HG03064 (cell line): ENCODE results near the gene PADI2.
"Not testable (repeated sequence)": the region's sequence is repeated elsewhere in the genome, so short reads cannot be mapped to it uniquely, and the experiment has no call there.

Experiments
- ATAC-seq: cut with Tn5 transposase; IDR thresholded peaks from one replicate; pipeline ENCODE4 v1.9.1; 2021; ENCODE audit warnings: low read depth; ENCODE audit not compliant: unreplicated experiment

The PADI2 gene

DNA sequence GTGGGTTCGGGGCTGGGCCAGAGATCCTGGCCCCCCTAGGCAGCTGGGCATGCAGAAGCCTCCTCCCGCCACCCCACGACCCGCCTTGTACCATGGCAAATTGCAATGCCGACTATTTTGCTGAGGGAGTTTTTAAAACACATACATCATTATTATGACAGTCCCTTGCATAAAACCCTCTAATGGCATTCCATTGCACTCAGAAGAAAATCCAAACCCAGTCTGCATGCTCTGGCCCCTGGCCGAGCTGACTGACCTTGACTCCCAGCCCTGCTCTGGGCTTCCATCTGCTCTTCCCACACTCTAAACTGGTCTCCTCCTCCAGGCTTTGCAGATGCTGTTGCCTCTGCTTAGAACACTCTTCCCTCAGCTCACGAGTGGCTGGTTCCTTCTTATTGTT, 28.0 kb downstream of the PADI2 start:
- ATAC-seq = no peak

DNA sequence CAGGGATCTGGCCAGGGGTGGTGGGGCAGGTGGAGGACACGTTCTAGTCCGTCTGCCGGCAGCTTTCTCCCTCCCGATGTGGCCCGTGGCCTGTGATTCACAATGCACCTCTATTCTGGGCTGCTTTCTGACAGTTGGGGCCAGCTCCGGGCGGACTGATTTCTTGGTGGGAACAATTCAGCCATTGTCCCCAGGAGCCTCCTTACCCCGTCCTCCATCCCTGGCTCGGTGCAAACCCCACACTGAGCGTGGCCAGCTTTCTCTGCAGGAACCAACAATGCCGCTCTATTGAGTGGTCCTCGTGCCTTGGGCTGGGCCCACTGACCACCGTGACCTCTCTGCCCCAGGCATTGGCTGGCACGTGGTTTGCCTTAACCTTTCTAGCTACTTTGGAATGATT, 29.7 kb downstream of the PADI2 start:
- ATAC-seq = no peak

DNA sequence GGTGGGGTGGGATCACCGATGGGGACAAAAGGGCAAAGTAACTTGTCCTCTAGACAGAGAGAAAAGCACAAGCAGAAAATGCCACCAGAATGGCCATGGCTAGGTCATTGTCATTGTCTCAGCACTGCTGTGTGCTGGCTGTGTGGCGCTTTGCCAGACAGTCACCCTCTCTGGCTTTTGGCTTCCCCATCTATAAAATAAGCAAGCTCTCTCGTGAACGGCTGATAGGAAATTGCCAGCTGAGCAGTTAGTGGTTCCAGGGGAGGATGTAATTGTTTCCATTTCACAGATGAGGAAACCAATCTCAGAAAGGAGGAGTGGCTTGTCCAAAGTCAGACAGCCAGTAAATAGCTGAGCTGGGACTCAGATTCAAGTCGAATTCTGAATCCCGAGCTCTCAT, 32.5 kb downstream of the PADI2 start:
- no peak for ATAC-seq

DNA sequence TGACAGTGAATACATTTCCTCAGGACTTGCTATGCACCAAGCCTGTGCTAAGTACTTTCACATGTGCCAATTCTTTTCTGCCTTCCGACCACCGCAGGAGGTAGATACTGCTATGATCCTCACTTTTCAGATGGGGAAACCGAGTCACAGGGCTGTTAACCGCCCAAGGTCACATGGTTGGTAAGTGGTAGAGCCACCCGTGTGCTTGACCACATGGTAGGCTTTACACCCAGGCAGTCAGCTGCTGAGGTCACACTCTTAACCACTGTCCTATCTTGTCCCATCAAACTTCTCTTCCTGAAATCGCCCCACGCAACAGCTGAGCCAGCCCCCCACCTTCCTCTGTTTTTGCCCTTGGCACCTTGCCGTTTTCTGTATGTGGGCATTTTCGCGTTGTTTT, 34.5 kb downstream of the PADI2 start:
- ATAC-seq = no peak

DNA sequence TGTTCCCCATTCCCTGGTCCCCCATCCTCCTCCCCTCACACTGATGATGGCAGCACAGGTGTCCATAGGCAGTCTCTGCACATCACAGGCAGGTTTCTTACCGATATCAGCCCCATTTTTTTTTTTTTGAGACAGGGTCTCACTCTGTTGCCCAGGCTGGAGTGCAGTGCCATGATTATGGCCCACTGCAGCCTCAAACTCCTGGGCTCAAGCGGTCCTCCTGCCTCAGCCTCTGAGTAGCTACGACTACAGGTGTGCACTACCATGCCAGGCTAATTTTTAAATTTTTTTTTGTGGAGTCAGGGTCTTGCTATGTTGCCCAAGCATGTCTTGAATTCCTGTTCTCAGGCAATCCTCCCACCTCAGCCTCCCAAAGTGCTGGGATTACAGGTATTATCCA, 36.5 kb downstream of the PADI2 start:
- ATAC-seq = no peak

DNA sequence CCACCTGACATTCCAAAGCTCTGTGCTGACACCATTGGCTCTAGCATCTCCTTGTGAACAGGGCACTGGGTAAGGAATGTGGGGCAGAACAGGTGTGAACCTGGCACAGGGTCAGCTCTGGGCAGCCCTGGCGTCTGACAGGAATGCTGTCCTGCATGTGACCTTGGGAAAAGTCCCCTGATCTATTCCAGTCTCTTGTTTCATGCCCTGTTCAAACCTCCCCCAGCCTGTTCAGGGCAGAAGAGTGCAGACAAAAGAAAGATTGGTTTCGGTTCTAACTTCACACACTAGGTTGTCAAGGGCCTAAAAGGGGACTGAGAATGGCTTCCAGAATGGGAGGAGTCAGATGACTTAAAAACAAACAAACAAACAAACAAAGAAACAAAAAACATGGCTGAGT, 37.8 kb downstream of the PADI2 start:
- ATAC-seq = no peak

DNA sequence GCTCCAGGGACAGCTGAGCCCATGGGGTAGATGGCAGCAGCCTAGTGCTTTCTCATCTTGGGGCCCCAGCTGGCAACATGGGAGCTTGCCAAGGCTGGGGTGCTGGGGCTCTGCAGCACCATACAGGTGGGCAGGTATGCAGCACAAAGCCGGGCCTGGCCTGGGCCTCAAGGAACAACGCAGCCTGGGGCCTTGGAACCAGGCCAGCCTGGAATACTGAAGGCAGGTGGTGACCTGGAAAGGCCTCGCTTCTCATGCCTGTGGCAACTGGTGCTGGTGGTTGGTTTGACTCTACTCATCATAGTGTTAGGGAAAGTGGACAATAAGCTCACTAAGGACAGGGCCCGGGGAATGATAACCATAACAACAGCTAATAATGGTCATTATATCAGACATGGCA, 38.4 kb downstream of the PADI2 start:
- no peak for ATAC-seq

DNA sequence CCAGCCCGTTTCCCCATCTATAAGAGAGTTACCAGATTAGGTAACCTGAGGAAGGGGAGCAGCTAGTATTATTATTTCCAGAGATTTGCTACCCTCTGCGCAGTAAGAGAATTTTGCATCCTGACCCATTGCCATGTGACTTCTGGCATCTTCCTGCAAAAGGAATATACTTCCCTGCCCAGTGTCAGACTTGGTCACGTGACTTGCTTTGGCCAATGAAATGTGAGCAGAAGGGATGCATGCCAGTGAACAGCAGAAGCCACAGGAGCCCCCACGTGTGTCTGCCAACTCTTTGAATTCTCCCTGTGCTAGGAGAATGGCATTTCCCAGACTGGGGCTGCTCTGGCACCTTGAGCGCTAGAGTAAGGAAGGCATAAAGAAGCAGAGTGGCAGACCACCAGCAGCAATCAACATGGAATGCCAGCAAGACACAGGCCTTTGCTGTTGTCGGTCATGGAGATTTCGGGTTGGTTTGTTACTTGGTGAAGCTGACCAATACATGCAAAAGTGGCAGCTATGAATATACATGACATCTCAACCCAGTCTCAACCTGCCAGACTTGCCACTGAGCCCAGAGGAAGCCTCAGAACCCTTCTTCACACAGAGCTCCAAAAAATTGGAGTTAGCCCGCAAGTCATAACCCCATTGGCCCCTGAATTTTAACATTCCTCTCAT, 39.0 kb downstream of the PADI2 start:
- no peak for ATAC-seq

DNA sequence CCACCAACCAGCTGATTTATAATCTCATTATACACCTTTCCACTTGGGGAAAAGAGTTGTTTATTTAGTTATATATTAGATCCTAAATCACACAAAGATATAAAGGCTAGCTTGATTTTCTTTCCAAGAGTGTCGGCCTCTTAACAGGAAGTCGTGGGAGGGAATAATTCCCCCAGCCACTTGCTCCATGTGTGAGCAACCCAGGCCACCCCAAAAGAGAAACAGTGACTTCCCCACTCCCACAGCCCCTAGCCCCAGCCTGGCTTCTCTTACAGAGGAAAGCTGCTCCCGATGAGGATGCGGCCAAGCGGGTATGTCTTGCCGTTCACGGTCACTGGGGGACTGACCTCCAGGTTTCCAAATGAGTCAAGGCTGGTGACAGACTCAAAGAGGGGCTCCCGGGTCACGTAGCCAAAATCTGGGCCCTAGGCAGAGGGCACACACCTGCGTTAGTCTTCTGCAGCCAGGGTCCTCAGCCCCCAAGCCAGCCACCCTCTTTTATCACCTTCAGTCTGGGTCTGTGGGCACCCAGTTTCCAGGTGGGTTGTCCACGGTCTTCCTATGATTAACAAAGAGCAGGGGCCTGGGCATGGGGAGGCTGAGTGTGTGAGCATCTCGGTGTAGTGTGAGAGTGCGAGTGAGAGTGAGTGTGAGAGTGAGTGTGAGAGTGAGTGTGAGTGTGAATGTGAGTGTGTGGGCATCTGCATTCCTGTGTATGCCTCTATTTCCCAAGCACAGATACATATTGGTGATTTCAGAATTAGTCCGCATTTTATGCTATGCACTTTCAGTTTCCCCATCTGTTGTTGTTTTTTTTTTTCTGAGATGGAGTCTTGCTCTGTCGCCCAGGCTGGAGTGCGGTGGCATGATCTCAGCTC, 40.0 kb downstream of the PADI2 start:
- ATAC-seq = no peak

DNA sequence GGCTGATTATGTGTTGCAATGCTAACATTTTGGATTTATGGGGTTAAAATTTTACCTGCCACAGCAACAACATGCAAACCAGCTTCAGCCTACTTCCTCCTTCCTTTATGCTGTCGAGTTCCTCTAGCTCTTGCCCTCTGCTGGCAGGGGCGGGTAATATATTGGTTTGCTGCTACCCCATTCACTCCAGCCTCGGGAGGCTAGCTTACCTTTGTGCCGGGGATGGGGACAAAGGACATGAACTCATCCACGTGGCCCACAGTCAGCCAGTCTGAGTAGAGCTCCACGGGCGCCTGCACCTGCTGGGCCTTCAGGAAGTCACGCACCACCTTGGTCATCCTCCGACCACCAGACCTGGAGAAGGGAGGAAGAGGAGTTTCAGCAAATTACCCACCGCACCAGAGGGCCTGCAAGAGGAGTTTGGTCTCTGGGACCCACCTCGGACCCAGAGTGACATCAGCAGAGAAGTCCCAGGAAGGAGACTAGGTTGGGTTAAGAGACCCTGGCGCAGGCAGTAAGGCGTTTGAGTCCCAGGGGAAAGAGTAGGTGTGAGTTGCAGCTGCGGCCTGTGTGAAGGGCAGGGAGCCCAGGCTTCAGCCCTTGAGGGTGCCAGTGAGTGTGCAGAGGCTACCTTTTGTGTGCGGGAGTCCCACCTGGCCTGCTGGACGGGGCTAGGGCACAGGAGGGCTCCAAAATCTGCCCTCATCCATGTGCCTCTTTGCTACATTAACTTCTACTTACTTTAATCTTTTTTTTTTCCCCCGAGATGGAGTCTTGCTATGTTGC, 43.6 kb downstream of the PADI2 start:
- no peak for ATAC-seq

DNA sequence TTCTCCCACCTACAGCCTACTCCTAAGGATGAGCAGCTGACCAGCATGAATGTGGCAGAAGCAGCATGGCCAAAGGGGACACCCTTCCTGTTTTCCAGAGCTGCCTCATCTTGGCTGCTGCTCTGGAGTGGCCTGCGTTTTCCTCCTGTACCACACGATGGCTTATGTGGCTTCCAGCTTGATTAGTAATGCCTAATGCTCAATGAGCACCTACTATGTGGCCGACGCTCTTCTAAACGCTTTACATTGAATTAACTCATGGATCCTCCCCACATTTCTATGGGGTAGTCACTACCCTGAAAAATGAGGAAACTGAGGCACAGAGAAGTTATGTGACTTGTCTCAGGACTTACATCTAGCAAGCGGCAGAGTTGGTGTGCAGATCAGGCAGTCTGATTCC, 47.5 kb downstream of the PADI2 start:
- ATAC-seq = no peak

DNA sequence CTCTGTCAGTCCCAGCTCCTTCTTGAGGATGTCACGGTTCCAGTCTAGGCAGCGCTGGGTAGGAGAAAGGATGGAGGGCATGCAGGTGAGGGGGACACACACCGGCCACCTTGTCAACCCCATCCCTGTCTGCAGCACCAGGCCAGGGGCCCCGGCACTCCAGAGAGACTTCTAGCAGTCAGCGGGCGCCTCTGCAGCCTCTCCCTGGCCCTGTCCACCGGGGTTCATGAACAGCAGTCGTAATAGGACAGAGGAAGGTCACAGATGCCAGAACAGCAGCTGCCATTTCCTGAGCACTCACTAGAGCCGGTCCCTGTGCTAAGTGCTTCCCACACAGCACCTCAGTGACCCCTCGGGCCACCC, 49.1 kb downstream of the PADI2 start:
- no peak for ATAC-seq

DNA sequence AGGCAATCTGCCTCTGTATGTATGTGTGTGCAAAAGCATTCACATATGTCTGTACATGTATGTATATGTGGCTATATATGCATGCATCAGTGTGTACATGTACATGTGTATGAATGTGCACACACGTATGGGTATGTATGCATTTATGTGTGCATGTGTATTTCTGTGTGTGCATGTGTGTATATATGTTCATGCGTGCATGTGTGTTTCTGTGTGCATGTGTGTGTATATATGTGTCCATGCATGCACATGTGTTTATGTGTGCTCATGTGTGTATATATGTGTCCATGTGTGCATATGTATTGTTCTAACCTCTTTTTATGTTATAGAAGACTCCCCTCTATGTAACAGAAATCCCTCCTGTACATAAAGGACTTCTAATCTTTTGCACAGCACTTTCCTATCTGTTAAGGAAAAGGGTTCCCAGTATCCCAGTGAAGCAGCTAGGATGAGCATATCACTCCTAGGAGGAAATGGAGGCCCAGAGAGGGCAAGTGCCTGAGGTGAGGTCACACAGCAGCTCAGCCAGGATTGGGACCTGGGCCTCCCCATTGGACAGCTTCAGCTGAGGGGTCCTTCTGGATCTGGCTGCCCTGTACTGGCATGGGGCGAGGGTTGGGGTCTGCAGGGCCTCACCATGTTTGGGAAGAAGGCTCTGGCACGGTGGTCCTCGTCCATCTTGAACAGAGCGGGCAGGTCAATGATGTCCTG, 49.6 kb downstream of the PADI2 start:
- no peak for ATAC-seq

DNA sequence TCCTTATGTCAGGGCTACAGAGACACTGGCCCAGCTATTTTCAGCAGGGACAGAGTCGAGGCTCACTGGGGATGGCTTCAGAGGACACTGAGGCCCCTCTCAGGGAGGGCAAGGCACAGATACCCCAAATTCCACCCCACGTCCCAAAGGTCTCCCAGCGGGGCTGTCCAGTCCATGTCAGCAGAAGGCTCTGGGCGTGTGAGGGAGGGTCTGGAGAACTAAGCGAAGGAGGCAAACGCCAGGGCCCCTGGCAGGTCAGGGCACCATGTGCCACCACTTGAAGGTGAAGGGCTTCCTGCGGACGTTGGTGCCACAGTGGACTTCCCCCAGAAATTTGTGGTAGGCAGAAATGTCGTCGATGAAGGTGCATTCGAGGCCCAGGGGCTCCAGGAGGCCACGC, 50.5 kb downstream of the PADI2 start:
- ATAC-seq = no peak

DNA sequence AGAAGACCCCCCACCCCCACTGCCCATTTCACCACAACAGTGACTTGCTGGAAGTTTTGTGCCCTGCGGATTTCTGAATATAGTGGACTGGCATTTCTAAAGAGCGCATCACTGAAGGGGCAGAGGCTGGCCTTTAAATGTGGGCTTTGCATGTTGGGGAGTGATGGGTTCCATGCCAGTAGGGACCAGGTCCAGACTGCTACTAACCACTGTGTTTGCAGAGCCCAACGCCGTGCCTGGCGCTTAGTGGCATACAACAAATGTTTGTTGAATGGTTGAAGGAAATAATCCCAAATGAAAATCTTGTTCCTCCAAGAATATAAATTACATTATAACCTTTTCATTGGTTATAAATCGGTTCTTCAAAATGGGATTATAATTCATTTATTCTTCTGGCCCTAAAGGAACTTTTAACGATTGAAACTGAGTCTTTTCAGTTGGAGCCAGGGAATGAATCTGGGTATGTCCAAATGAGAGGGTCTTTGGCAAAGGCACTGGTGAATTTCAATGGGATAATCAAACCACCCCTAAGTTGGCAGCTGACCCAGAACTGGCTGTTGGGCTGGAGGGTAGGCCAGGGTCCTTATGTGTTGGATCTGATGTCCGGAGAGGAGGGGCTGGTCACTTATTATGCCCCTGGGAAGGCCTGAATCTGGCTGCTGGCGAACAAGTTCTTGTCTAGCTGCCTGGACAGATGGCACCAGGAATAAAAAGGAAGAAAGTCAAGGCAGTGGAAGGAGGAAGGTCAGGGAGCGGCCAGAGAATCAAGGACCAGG, 51.6 kb downstream of the PADI2 start:
- no peak for ATAC-seq

DNA sequence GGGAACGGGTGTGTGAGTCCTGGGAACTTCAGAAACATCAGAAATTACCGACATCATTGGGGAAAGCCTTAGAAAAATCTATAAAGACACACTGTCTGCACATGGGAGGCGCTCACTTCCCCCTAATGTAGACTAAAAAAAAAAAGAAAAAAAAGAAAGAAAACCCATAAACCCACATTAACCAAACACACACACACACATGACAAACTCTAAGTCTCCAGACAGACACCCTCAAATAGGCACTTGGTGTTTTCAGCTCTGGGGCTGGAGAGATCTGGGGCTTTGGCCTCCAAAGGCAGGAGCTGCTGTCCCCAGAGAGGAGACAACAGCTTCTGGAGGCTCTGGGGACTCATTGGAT, 52.2 kb downstream of the PADI2 start:
- ATAC-seq = no peak

DNA sequence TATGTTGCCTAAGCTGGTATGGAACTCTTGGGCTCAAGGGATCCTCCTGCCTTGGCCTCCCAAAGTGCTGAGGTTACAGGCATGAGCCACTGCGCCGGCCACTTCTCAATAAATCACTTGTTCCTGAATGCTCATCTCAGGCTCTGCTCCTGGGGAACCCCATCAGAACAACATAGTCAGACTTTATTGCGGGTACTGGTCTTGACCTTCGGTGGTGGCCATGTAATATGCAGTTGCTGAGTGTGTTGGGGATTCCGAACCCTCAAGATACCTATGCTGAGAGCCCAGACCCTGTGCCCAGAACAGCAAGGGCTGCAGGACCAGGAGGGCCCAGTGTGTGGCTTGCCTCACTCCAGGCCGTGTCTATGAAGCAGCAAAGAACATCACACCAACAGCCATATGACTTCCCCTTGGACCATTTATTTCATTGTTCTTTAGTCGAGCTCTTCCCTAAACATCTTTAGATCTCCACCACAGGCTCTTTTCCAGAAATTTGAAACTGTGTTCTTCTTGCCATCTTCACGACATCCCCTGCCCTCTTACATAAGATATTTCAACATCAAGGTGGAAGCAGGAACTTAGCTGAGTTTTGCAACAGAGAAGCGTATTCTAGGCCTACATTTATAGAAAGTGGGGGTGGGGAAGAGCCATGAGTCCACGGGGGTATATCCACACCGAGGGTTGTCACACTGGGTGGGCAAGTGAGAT, 52.7 kb downstream of the PADI2 start:
- ATAC-seq = no peak

DNA sequence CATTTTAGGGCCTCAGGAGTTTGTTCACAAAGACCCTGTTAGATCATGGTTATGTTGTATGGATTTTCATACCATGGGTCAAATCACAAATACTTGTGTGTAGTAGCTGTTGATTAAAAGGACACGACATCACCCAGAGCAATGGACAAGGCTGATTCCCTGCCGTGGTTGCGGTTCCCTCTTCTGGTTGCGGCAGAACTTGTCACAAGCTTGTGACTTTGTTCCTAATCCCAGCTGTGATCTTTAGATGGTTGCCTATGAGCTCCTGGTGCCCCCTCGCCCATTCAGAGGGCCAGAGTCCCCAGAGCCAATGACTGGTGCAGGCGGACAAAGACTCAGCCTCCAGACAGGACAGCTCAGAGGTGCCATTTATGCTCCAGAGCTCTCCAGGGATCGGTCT, 53.6 kb downstream of the PADI2 start:
- no peak for ATAC-seq

DNA sequence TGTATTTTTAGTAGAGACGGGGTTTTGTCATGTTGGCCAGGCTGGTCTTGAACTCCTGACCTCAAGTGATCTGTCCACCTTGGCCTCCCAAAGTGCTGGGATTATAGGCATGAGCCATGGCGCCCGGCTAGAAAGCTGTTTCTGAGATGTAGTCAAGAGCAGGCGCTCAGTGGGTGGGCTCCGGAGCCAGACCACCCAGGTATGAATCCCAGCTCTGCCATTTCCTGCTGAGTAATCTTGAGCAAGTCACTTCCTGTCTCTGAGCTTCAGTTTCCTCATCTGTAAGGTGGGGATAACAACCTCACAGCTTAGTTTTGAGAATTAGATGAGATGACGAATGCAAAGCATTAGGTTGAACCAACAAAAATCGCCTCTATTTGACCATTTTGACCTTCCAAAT, 56.5 kb downstream of the PADI2 start:
- ATAC-seq = not testable (repeated sequence)

DNA sequence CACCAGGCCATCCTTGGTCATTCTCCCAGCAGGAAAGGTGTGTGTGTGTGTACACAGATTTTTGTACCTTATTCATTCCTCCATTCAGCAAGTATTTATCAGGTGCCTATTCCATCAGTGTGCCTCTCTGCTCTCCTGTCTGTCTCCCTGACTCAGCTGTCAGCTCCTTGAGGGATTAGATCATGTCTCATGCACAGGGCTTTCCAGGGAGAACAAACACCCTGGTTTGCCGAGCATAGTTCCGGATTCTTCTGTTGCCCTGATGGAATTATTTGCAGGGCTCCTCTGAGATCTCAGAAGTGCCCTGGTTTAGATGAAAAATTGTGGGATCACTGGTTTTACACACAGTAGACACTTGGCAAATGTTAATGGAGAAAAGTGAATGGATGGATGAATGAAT, 57.4 kb downstream of the PADI2 start:
- no peak for ATAC-seq
